Measurements from ENCODE around the gene EFNA2. TPM values are rescaled to one million over a fixed set of nuclear protein-coding genes. Genes with fewer than 3 reads are reported as not detected.
"Not testable (repeated sequence)": the region's sequence is repeated elsewhere in the genome, so short reads cannot be mapped to it uniquely, and the experiment has no call there.

The EFNA2 gene
- total RNA-seq, 1 donor from 2014 or later, result not detected

DNA sequence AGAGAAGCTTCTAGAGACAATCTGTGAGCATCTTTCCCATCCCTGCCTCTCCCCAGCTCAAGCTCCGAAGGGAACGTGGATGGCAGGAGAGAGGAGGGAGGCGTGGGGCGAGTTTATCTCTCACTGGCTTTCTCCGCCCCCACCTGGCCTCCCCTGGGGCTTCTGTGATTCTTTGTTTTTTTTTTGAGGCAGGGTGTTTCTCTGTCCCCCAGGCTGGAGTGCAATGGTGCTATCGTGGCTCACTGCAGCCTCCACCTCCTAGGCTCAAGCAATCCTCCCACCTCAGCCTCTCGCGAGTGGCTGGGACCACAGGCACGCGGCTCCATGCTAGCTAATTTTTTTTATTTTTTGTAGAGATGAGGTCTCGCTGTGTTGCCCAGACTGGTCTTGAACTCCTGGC is 23.0 kb downstream of the EFNA2 start:
- DNase-seq (ENCODE audit: low spot score), result no peak
- intact Hi-C loops (cut with DNase I), result no loop called here

DNA sequence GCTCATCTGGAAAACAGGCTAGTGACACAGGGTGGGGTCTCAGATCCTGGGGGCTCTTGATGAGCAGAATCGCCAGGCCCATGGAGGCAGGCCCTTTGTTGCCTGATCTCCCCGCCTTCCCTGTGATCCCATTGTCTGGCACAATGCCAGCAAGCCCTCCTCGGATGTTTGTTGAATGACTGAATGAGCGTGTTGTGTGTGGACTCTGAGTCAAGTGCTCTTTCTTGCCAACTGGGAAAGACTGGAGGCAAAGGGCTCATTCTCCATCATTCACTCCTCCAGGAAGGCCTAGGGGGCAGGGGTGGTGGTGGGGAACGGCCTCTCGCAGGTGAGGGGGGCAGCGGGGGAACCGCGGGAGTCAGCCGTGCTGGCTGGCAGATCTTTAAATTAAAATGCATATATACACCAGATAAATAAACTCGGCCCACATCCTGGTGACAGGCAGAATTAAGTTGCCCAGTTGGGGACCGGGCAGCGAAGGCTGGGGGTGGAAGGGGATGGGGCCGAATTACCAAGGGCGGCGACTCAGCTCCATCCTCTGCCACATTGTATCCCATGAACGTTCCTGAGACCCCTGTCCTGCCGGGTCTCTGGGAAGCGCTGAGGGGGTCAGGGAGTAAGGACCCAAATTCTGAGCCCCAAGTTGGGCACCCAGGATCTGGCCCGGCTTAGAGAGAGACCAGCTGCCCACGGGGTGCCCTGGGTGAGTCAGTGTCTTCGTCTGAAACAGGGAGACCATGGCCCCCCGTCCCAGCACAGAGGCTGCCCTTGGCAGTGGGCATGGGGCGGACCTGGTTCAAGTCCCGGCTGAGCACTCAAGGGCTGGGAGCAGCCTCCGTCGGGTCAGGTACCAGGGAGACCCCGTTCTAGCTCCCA is 24.5 kb downstream of the EFNA2 start:
- intact Hi-C loops (cut with DNase I), result loop anchor here (10.0 kb wide), 1 partner anchor 135 kb away; no protein-coding TSS in a partner anchor

DNA sequence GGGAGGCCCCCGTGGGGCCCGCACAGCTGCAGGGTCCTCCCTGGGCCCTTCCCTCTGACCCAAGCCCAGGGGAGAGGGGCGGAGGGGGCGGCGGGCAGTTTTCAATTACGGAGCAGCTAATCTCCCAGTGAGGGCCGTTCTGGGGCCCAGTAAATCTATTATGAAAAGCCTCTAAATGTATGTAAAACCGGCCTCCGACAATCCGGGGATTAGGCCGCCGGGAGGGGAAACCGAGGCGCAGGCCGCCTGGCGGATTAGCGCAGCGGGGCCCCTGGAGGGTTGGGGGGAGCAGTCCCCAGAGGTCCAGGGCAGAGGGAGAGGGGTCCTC is 25.1 kb downstream of the EFNA2 start:
- intact Hi-C loops (cut with DNase I), result loop anchor here (10.0 kb wide), 1 partner anchor 134 kb away; no protein-coding TSS in a partner anchor
- DNase-seq (ENCODE audit: low spot score), result no peak

More for the DNA sequence above, 24.5 kb downstream of the EFNA2 start:
- DNase-seq (ENCODE audit: low spot score), result no peak

DNA sequence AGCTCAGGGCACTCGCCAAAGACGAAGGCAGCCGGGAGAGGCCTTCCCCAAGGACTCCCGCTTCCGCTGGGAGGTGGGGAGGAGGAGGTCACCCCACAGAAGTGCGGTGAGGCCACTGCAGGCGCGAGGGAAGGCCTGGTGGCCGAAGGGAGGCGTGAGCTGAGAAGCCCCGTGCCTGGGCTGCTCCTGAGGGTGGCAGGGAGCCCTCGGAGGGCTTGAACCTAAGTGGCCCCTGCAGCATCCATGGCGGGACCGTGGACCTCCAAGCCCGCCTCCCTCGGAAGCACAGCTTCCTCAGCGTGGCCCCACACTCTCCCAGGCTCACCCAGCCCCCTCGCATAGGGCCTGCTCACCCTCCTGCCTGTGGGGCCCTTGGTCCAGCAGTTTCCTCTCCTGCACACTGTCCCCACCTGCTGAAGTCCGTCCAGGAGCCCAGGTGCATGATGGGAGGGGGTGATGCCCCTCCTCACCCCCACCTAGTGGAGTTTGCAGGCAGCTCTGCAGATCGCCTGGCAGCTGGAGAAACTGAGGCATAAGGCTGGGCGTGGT is 25.9 kb downstream of the EFNA2 start:
- no peak for DNase-seq (ENCODE audit: low spot score)
- intact Hi-C loops (cut with DNase I), result loop anchor here (10.0 kb wide), 1 partner anchor 133 kb away; no protein-coding TSS in a partner anchor

DNA sequence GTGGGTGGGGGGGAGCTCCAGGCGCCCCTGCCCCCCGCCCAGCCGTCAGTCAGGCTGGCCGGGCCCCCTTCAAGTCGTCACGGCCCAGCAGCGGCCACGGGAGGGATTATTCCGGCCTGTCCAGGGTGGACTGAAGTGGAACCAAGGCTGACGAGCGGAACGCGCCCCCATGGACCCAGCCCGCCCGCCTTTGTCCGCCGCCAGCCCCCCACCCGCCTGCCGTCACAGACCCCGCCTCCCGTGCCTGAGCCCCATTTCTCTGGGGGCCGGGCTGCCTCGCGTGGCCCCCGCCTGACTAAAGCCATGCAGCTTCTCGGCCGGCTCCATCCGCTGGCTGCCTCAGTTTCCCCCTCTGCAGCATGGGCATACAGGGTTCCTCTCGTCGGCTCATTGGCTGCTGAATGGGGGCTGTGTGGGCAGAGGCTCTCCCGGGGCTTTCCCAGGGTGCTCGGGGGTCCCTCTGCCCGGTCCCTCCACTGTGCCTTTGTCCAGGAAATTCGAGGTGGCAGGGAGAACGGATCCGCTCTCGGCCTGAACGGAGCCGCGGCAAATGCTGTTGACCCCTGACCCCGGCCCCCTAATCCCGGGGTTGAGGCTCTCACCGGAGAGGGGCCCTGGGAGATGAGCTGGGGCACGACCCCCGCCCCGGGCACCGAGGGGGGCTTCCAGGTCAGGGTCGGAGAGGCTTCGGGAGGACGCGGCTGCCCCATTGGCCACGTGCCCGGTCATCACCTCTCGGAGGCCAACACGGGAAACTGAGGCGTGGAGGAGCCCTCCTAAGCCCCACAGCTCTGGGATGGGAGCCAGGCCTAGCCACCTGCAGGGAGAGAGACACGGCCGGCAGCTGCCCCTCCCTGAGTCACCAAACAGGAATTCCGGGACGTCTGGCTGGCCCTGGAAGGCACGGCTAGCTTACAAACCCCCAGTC is 27.4 kb downstream of the EFNA2 start:
- intact Hi-C loops (cut with DNase I), result loop anchor here (10.0 kb wide), 1 partner anchor 132 kb away; no protein-coding TSS in a partner anchor
- no peak for DNase-seq (ENCODE audit: low spot score)

DNA sequence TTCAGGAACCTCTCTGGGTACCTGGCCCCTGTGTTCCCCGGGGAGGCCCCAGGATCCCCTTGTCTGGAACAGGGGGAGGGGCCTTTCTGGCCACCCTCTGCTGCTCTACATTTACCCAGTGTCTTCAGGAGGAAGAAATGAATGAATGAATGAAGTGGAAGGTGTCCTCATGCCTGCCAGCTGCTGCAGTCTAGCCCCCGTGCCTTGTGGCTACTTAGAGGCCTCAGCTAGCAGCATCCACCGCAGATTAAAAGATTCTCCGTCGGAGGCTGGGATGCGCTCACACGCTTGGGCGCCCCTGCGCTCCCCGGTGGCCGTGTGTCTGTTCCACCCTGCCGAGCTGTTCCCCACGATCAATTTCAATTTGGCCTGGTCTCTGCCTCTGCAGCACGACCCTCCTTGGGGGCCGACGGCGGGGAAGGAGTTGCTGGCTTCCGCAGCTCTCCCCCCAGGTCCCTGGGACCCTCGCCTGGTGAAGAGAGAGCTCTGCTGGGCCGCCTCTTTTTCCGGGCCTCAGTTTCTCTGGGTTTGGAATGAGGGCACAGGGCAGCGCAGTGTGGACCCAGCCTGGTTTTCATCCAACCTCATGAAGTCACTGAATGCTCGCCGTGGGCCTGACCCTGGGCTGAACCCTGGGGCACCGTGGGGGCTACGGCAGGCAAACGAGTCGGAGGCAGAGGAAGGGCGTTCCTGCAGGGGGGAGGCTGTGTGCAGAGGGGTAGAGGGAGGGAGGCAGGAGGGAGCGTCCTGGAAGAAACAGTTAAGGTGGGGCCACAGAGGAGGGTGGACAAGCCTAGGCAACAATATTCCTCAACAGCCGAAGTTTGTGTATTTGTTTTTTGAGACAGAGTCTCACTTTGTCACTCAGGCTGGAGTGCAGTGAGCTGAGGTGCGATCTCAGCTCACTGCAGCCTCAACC is 28.3 kb downstream of the EFNA2 start:
- intact Hi-C loops (cut with DNase I), result loop anchor here (10.0 kb wide), 1 partner anchor 131 kb away; no protein-coding TSS in a partner anchor
- DNase-seq (ENCODE audit: low spot score), result no peak

DNA sequence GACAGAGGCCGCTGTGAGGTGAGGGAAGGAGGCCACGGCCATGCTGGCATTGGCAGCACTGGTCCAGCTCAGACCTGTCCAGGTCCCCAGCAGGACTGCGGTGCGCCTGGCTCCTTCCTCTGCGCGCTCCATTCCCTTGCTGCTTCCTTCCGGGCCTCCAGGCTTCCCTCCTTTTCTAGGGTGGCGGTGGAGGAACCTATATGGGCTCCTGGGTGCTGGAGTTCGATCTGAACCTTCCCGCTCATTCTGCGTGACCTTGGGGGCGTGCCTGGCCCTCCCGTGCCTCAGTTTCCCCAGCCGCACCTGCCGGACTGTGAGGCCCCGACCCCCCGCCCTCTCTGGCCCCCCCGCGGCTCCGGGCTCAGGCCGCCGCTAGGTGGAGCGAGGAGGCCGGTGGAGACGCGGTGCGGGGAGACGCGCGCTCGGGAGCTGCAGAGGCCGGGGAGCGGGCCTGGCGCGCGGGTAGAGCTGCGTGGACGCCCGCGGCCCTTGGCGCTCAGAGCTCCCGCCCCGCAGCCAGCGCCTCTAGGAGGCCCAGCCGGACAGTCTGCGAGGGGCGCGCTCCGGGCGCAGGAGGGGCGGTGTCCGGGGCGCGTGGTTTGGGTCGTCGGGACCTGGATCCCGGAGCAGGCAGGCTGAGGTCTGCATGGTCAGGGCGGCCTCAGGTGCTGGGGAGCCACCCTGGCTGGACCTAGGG is 29.9 kb downstream of the EFNA2 start:
- DNase-seq (ENCODE audit: low spot score), result no peak
- intact Hi-C loops (cut with DNase I), result loop anchor here (10.0 kb wide), 1 partner anchor 129 kb away; no protein-coding TSS in a partner anchor

DNA sequence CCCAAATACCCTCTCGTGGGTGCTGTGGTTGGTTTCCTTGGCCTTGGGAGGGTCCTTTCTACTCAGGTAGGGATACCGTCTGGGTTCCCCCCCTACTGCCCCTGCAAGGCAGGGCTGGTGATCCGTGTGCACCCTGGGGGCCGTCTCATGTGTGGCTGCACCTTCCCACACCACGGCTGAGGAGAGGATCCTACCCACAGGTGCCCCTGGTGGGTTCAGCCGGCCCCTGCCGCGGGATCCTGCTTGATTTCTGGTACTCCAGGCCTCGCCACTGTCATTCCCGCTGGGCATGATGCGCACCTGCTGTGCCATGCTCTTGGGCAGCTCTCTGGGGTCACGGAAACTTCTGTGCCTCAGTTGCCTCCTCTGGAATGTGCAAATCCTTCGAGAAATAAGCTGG is 30.8 kb downstream of the EFNA2 start:
- no peak for DNase-seq (ENCODE audit: low spot score)
- intact Hi-C loops (cut with DNase I), result loop anchor here (10.0 kb wide), 1 partner anchor 128 kb away; no protein-coding TSS in a partner anchor

DNA sequence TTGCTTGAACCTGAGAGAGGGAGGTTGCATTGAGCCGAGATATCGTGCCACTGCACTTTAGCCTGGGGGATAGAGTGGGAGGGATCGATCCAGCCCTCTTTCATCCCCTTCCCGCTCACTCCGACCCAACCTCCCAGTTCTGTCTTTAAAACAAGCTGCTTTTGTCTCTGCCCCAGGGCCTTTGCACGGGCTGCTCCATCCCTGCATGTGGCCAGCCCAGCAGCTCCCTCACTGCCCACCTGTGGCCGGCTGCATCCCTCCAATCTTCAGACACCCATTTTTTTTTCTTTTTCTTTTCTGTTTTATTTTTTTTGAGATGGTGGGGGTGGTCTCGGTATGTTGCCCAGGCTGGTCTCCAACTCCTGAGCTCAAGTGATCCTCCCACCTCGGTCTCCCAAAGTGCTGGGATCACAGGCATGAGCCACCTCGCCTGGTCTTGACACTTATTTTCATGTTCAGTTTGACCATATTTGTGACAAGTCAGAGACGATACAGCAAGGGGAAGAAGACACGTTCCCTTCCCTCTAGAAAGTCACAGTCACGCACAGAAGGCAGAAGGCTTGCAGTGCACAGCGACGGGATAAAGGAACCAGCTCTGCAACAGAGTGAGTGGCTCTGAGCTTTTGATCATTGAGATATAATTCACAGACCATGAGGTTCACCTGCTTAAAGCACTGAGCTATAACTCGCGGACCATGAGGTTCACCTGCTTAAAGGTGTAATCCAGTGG is 31.8 kb downstream of the EFNA2 start:
- DNase-seq (ENCODE audit: low spot score), result no peak
- intact Hi-C loops (cut with DNase I), result loop anchor here (10.0 kb wide), 1 partner anchor 127 kb away; no protein-coding TSS in a partner anchor

DNA sequence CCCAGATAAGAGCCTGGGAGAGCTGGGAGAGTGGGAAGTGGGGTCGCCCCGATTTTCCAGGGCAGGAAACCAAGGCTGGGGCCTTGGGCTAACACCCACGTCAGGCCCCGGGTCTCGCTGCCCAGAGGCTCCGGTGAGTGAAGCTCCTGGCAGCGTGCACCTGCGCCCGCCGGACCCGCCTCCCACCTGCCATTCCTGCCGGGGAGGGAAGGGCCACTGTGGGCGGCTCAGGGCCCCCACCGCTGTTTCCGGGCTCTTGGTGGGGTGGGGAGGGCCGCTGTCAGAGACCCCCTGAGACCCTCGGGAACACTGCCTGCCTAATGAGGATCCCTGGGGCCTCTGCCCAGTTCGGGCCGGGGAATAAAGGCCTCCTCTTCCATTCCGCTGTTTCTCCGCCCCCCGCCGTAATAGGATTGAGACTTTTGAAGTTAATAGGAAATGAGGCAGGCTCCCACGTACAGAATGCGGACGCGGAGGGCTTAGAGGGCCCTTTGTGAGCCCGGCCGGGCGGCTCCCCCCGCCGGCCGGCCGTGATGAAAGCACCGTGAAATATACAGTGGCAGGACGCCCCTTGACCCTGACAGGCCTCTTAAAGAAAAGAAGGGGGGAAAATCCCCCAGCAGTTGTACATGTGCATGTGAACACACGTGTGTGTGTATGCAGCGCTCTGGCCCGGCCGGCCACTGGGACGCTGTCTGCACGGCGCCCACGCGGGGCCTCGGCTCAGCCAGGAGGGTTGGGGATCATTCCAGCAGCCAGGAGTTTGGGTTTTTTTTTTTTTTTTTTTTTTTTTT is 33.2 kb downstream of the EFNA2 start:
- intact Hi-C loops (cut with DNase I), result loop anchor here (10.0 kb wide), 1 partner anchor 126 kb away; no protein-coding TSS in a partner anchor
- no peak for DNase-seq (ENCODE audit: low spot score)

DNA sequence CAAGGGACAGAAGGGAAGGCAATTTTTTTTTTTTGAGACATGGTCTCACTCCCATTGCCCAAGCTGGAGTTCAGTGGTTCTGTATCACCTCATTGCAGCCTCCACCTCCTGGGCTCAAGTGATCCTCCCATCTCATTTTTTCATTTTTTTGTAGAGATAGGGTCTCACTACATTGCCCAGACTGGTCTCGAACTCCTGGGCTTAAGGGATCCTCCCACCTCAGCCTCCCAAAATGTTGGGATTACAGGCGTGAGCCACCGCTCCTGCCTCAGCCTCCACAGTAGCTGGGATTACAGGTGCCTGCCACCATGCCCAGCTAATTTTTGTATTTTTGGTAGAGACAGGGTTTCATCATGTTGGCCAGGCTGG is 34.6 kb downstream of the EFNA2 start:
- intact Hi-C loops (cut with DNase I), result not testable (repeated sequence)

DNA sequence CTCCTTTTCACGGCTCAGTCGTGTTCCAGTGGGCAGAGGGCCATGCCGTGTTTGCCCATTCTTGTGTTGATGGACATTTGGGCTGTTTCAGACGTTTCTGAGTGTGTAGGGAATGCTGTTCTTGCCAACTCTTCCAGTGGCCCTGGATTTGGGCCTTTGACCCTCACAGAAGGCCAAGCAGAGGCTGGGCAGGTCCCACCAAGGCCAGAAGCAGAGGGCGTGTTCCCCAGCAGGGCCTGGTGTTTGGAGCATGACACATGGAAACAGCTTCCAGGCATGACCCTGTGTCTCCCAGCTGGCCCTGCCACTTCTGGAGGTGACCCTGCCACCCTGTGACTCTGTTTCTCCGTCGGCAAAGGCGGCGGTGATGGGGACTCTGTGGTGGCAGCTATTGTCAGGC is 35.9 kb downstream of the EFNA2 start:
- intact Hi-C loops (cut with DNase I), result no loop called here
- DNase-seq (ENCODE audit: low spot score), result no peak

More for the DNA sequence above, 34.6 kb downstream of the EFNA2 start:
- not testable (repeated sequence) for DNase-seq (ENCODE audit: low spot score)

DNA sequence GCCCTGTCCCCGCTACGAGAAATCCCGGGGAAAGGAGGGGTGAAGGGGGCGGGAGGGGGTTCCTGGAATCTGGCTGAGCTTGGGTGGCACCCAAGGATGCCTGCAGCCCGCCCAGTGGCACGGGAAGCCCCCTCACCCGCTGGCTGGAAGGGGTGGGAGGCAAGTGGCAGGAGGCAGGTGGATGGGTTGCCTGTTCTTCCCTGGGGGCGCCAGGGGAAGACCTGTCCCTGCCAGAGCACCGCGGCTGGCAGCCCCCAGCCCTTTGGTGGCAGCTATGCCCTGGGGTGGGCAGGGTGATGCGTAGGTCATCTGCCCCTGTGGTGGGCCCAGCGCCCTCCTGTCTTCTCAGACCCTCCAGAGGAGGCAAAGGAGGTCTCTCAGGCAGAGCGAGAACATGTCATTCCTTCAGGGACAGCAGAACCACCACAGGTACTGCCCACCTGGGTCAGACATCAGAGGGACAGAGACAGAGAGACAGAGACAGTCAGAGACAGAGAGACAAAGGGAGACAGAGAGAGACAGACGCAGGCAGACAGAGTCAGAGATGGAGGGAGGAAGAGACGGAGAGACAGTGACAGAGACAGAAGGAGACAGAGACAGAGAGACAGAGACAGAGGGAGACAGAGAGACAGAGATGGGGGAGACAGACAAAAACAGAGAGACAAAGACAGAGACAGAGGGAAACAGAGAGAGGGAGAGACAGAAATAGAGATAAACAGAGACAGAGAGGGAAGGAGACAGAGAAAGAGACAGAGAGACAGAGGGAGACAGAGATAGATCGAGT is 36.7 kb downstream of the EFNA2 start:
- DNase-seq (ENCODE audit: low spot score), result no peak
- intact Hi-C loops (cut with DNase I), result no loop called here

DNA sequence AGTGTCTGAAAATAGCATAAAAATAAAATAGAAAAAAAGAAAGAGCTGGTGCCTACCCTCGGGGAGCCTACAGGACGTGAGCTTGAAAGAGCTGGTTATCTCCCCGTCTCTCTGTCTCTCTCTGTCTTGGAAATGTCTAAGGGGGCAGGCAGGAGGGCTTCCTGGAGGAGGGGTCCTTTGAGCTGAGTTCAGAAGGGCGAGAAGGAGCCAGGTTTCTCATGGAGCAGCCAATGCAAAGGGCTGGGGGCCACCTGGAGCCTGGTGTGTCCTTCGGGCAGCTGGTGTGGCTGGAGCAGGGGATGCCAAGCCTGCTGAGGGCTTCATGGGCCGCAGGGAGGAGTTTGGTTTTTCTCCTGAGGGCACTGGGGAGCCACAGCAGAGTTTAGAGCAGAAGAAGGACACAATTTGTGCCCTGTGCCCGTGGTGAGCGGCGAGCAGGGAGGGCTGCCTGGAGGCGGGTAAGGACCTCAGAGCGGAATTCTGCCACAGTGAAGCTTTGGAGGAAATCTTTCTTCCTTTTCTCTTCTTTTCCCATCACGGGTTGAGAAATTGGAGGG is 38.7 kb downstream of the EFNA2 start:
- DNase-seq (ENCODE audit: low spot score), result no peak
- intact Hi-C loops (cut with DNase I), result no loop called here

DNA sequence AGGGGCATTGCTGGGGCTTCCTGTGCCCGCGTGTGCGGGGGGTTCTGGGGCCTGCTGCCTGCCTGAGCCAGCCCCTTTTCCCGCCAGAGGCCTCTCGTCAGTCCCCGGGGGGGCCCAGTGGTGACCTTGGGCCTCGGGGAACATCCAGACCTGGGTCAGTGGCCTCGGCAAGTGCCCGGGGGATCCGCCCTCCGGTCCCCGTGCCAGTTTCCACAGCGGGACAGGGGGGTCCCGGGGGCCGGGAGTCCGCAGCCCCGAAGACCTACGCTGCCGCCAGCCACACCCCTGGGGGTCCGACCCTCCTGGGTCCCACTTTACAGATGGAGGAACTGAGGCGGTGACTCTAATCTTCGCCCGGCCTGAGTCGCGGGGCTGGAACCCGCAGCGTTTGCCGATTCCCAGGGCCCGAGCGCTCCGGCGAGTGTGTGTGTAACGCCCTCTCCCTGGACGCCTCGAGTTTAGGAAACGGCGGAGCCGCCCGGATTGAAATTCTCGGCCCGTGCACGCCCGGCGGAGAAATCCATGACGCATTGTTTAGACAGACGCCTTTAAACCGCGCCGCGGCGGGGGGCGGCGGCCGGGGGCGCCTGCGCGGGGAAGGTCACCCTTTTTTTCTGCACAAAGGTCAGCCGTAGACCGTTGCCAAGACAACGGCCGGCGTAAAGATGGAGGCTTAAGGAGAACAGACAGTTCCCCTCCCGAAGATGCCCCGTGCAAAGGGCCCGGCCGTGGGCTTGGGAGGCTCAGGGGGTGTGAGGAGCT is 39.3 kb downstream of the EFNA2 start:
- DNase-seq (ENCODE audit: low spot score), result no peak
- intact Hi-C loops (cut with DNase I), result no loop called here

Data from cardiac septum (tissue), 1 donor.